Trophoblast cell (in vitro differentiated cells and primary cell): Measurements from ENCODE around the gene JARID2.

Experiments used
- DNase-seq, 2 donors: peaks; one replicate each; pipeline ENCODE4 v3.0.0-alpha.2; 2016
- H2AFZ ChIP-seq: 2 replicates; pipeline ENCODE4 v1.6.1; 2013; ENCODE audit warnings: low read length, moderate library complexity, mild to moderate bottlenecking; ENCODE audit not compliant: insufficient read depth, poor library complexity
- H2AK5ac ChIP-seq: 2 replicates; pipeline ENCODE4 v1.6.1; 2013; ENCODE audit warnings: mild to moderate bottlenecking, low read length
- H2BK120ac ChIP-seq: 2 replicates; pipeline ENCODE4 v1.6.1; 2013; ENCODE audit warnings: low read length, mild to moderate bottlenecking, moderate library complexity; ENCODE audit not compliant: insufficient read depth, poor library complexity
- H2BK12ac ChIP-seq: 2 replicates; pipeline ENCODE4 v1.6.1; 2013; ENCODE audit warnings: mild to moderate bottlenecking, low read length, moderate library complexity
- H2BK5ac ChIP-seq: 2 replicates; pipeline ENCODE4 v1.6.1; 2013; ENCODE audit warnings: low read length, low read depth, moderate library complexity, mild to moderate bottlenecking; ENCODE audit not compliant: poor library complexity
- H3K14ac ChIP-seq: 2 replicates; pipeline ENCODE4 v1.6.1; 2013; ENCODE audit warnings: mild to moderate bottlenecking, low read length
- H3K18ac ChIP-seq: 2 replicates; pipeline ENCODE4 v1.6.1; 2013; ENCODE audit warnings: mild to moderate bottlenecking, low read length
- H3K23ac ChIP-seq: 2 replicates; pipeline ENCODE4 v1.6.1; 2013; ENCODE audit warnings: low read length
- H3K27ac ChIP-seq: 2 replicates; pipeline ENCODE4 v1.5.1; 2013; ENCODE audit warnings: low read depth, mild to moderate bottlenecking, inconsistent platforms, low read length, moderate library complexity
- H3K27me3 ChIP-seq: 2 replicates; pipeline ENCODE4 v1.6.1; 2013; ENCODE audit warnings: inconsistent platforms, mild to moderate bottlenecking, low read length, moderate library complexity; ENCODE audit not compliant: insufficient read depth
- H3K36me3 ChIP-seq, 2 experiments: 1 replicate in 1 of 2; 2 replicates in 1 of 2; pipeline ENCODE4 v1.6.1; 2013; ENCODE audit warnings: low read length in 2 of 2, mild to moderate bottlenecking in 2 of 2, moderate library complexity in 1 of 2; ENCODE audit not compliant: insufficient read depth in 2 of 2, control insufficient read depth in 1 of 2
- H3K4ac ChIP-seq: 2 replicates; pipeline ENCODE4 v1.6.1; 2013; ENCODE audit warnings: low read depth, mild to moderate bottlenecking, low read length, moderate library complexity
- H3K4me1 ChIP-seq, 2 experiments: 1 replicate in 1 of 2; 2 replicates in 1 of 2; pipeline ENCODE4 v1.6.1; 2013; ENCODE audit warnings: low read length in 2 of 2, mild to moderate bottlenecking in 2 of 2, moderate library complexity in 1 of 2; ENCODE audit not compliant: insufficient read depth in 2 of 2, control insufficient read depth in 1 of 2
- H3K4me2 ChIP-seq: 2 replicates; pipeline ENCODE4 v1.6.1; 2013; ENCODE audit warnings: inconsistent platforms, mild to moderate bottlenecking, low read length, moderate library complexity
- H3K4me3 ChIP-seq: 2 replicates; pipeline ENCODE4 v1.5.1; 2013; ENCODE audit warnings: mild to moderate bottlenecking, low read depth, low read length, inconsistent platforms
- H3K79me1 ChIP-seq: one replicate; pipeline ENCODE4 v1.6.1; 2013; ENCODE audit warnings: low read length
- H3K79me2 ChIP-seq: 2 replicates; pipeline ENCODE4 v1.6.1; 2013; ENCODE audit warnings: low read length, mild to moderate bottlenecking; ENCODE audit not compliant: control insufficient read depth, insufficient read depth, poor library complexity
- H3K9ac ChIP-seq: 2 replicates; pipeline ENCODE4 v1.6.1; 2013; ENCODE audit warnings: mild to moderate bottlenecking, low read length
- H3K9me3 ChIP-seq: 2 replicates; pipeline ENCODE4 v1.6.1; 2013; ENCODE audit warnings: low read depth, mild to moderate bottlenecking, control low read depth, inconsistent platforms, low read length; ENCODE audit not compliant: insufficient read depth
- H4K12ac ChIP-seq: 2 replicates; pipeline ENCODE4 v1.6.1; 2013; ENCODE audit warnings: low read depth, mild to moderate bottlenecking, low read length, moderate library complexity
- H4K8ac ChIP-seq: 2 replicates; pipeline ENCODE4 v1.6.1; 2013; ENCODE audit warnings: low read depth, mild to moderate bottlenecking, low read length, moderate library complexity
- H4K91ac ChIP-seq: one replicate; pipeline ENCODE4 v1.6.1; 2013; ENCODE audit warnings: low read depth, mild to moderate bottlenecking, low read length, moderate library complexity
- WGBS: extraction: QIAGEN DNeasy Blood & Tissue Kit; methylation state at CpG from one replicate; pipeline ENCODE4 v1.1.7; 2013; ENCODE audit warnings: missing lambda C conversion rate; ENCODE audit not compliant: insufficient read length, insufficient coverage; ENCODE audit errors: extremely low coverage; 5-methylcytosine and 5-hydroxymethylcytosine counted together

JARID2 gene

GRCh38 chr6:15356179-15356578, 110.3 kb downstream of the JARID2 start:
- H3K14ac ChIP-seq: no peak overlapping the region
- peaks cover 2 to 14% of the 10 kb centered on the region in 2 experiments for H3K4me1 ChIP-seq
- DNase-seq: no peak
- H3K23ac ChIP-seq: no peak overlapping the region
- H3K36me3 ChIP-seq: no peaks in the 10 kb centered on the region
- no peak overlapping the region for H2BK120ac ChIP-seq
- H3K9ac ChIP-seq: no peak overlapping the region
- peaks cover 4% of the 10 kb centered on the region for H3K79me2 ChIP-seq
- no peaks in the 10 kb centered on the region for H3K79me1 ChIP-seq
- no peak overlapping the region for H2AFZ ChIP-seq
- no peak overlapping the region for H3K4me3 ChIP-seq
- H3K4me2 ChIP-seq: no peak overlapping the region
- no peak overlapping the region for H2BK5ac ChIP-seq
- H2BK12ac ChIP-seq: no peak overlapping the region
- WGBS: no CpG with 5 or more reads among the region's 6 CpGs
- no peaks in the 10 kb centered on the region for H3K27me3 ChIP-seq
- no peaks in the 10 kb centered on the region for H3K9me3 ChIP-seq
- H3K4ac ChIP-seq: no peak overlapping the region
- H4K91ac ChIP-seq: no peak overlapping the region
- no peak overlapping the region for H4K12ac ChIP-seq
- H2AK5ac ChIP-seq: no peak overlapping the region
- H3K18ac ChIP-seq: no peak overlapping the region
- no peak overlapping the region for H3K27ac ChIP-seq
- no peak overlapping the region for H4K8ac ChIP-seq

GRCh38 chr6:15356937-15357336, 111.1 kb downstream of the JARID2 start:
- Histone ChIP-seq H3K18ac (no peak overlapping the region), H3K27me3 (no peaks in the 10 kb centered on the region), H3K14ac (no peak overlapping the region), H2AFZ (no peak overlapping the region), H2BK5ac (no peak overlapping the region), H2BK12ac (no peak overlapping the region), H4K91ac (no peak overlapping the region), H2BK120ac (no peak overlapping the region), H3K9me3 (no peaks in the 10 kb centered on the region), H3K36me3 (no peaks in the 10 kb centered on the region), H3K27ac (no peak overlapping the region), H4K12ac (no peak overlapping the region), H4K8ac (no peak overlapping the region), H3K79me2 (peaks cover 4% of the 10 kb centered on the region), H3K4me2 (no peak overlapping the region), H2AK5ac (no peak overlapping the region), H3K23ac (no peak overlapping the region), H3K4ac (no peak overlapping the region), H3K4me3 (no peak overlapping the region), H3K9ac (no peak overlapping the region), H3K79me1 (no peaks in the 10 kb centered on the region), H3K4me1 (peaks cover 2 to 14% of the 10 kb centered on the region in 2 experiments)
- DNase-seq: no peak
- no CpG with 5 or more reads among the region's 5 CpGs for WGBS

GRCh38 chr6:15357782-15358181, 111.9 kb downstream of the JARID2 start:
- Histone ChIP-seq H3K4me3 (no peak overlapping the region), H4K12ac (no peak overlapping the region), H2BK12ac (no peak overlapping the region), H3K79me2 (peaks cover 4% of the 10 kb centered on the region), H3K79me1 (no peaks in the 10 kb centered on the region), H3K36me3 (no peaks in the 10 kb centered on the region), H3K27me3 (no peaks in the 10 kb centered on the region), H3K27ac (no peak overlapping the region), H3K4me1 (peaks cover 2 to 14% of the 10 kb centered on the region in 2 experiments), H2BK5ac (no peak overlapping the region), H3K4ac (no peak overlapping the region), H3K18ac (no peak overlapping the region), H3K9me3 (no peaks in the 10 kb centered on the region), H4K91ac (no peak overlapping the region), H3K4me2 (no peak overlapping the region), H3K23ac (no peak overlapping the region), H2AFZ (no peak overlapping the region), H3K9ac (no peak overlapping the region), H4K8ac (no peak overlapping the region), H3K14ac (no peak overlapping the region), H2BK120ac (no peak overlapping the region), H2AK5ac (no peak overlapping the region)
- no CpG with 5 or more reads among the region's 5 CpGs for WGBS
- no peak for DNase-seq

GRCh38 chr6:15358579-15359327, 112.9 kb downstream of the JARID2 start:
- Histone ChIP-seq H3K4me1 (peaks cover 2 to 14% of the 10 kb centered on the region in 2 experiments), H3K79me2 (peaks cover 4% of the 10 kb centered on the region), H3K18ac (no peak overlapping the region), H2BK12ac (no peak overlapping the region), H4K91ac (no peak overlapping the region), H3K9me3 (no peaks in the 10 kb centered on the region), H3K27me3 (no peaks in the 10 kb centered on the region), H4K12ac (no peak overlapping the region), H3K14ac (no peak overlapping the region), H3K4ac (no peak overlapping the region), H3K4me2 (no peak overlapping the region), H3K4me3 (no peak overlapping the region), H2AK5ac (no peak overlapping the region), H2AFZ (no peak overlapping the region), H3K36me3 (no peaks in the 10 kb centered on the region), H3K23ac (no peak overlapping the region), H2BK5ac (no peak overlapping the region), H2BK120ac (no peak overlapping the region), H4K8ac (no peak overlapping the region), H3K79me1 (no peaks in the 10 kb centered on the region), H3K9ac (no peak overlapping the region), H3K27ac (no peak overlapping the region)
- DNase-seq: peak; percentile 53 to 76
- no CpG with 5 or more reads among the region's 9 CpGs for WGBS
